Pulmonary artery endothelial cell (primary cell): Measurements from ENCODE around the gene DPYSL5. TPM values are rescaled to one million over a fixed set of nuclear protein-coding genes. Genes with fewer than 3 reads are reported as not detected.

Experiments used
- DNase-seq: peaks from one replicate; pipeline ENCODE4 v3.0.0-alpha.2; 2011; ENCODE audit warnings: low read depth, low spot score
- total RNA-seq: library from RNA; depleted of rRNA; stranded (reverse); fragments of >200 nt; gene quantifications from 2 replicates; pipeline ENCODE4 v1.2.3, GENCODE V29; 2014

DPYSL5 gene
- total RNA-seq, 1 donor from 2014 or later: not detected

DNA sequence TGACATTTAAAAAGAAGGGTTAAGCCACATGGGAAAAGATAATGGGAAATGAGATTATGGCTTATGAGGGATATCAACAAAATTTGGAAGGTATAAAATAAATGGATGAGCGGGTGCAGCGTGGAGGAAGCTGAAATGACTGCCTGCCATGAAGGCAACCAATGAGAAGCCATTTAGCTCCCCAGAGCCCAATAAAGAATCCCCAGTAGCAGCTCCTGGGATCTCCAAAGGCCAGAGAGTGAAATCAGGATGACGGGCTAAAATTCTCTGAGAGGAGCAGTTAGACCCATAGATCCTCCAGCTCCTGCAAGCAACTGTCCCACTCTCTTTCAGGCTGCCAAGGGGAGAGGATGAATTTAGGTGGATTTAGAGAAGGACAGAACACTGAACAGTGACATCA is 109.6 kb downstream of the DPYSL5 start:
- no peak for DNase-seq

DNA sequence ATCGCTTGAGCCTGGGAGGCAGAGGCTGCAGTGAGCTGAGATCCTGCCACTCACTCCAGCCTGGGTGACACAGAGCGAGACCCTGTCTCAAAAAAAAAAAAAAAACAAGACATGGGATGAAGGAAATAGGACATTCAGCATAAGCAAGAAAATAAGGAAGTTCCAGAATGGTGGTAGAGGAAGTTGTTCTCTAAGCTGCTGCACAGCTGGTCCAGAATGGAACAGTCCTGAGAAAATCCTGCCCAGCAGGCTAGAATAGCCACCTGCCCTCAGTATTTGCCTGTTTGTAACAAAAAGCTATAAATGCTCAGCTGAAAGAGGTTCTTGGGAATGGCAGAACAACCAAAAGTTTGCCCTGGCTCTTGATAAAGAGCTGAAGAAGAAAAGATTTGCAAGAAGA is 111.4 kb downstream of the DPYSL5 start:
- DNase-seq: no peak

DNA sequence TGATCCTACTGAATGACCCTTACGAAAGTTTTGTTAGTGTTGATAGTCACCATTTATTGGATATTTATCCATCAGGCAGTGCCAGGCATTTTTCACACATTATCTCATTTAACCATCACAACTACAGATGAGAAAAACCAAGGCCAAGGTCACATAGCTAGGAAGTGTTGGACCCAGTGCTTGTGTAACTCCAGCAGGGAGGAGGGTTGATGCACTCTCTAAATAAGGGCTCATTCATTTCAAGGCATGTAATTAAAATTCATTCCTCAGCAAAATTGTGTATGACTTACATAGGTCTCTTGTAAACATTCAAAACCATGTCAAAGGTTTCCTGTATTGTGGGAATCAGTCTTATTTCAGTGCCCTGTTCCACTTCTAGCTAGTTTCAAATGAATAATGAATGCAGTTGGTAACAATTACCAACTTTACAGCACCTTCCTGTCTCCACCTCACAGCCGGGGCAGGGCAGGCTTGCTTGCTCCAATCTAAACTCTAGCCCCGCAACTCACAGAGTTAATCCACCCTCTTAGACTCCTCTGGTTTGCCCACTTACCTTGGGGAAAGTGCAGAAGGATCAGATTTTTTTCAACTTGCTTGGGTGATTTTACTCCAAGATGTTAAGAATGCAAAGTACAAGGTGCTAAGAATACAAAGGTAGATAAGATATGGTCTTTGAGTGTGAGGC is 116.7 kb downstream of the DPYSL5 start:
- DNase-seq: no peak

DNA sequence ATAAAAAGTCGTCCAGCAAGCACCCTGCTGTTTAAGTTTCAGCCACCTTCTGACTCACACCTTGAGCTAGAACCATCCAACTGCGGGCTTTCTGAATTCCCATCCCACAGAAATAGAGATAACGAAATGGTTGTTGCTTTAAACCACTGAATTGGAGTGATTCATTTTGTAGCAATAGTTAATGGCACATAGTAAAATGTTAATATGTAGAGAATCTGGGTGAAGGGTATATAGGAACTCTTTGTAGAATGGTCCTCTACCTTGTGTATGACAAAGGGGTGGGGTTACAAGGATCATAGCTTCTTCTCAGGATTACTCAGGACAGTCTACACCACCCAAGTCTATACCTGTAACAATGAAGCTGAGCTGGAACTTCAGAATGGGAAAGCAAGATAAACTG is 120.1 kb downstream of the DPYSL5 start:
- DNase-seq: no peak

DNA sequence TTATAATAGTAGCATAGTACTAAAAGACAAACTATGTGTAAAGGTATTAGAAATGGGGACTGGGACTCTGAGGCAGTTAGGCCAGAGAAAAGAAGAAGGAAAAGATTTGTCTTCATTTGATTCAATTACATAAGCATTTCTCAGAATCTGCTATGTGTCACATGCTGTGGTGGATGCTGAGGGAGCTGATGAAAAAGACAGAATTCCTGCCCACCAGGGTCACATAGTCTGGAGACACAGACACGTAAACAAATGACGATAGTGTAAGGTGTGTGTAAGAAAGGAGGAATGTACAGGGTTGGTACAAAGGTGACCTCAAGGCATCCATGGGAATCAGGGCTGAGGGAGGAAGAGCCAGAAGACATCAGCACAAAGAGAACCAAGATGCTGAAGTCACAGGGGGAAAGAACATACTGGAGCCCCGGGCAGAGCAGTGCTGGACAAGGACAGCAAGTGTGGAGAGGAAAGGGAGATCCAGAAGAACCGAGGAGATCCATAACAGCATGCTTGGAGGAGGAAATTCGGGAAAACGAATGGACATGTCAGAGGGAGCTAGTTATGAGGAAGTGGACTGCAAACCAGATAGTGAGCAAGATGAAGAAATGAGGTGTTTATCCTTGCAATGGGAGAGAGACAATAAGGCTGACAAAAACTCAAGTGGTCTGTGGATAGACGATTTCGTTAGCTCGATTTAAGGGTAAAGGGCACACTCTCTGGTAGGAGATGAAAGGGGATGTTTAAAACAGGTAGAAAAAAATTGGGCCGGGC is 121.3 kb downstream of the DPYSL5 start:
- no peak for DNase-seq

- DNase-seq: no peak
Measured at GRCh38 chr2:26970244-26970927, 122.5 kb downstream of the DPYSL5 start, which contains the start of gene MAPRE3. Gene MAPRE3 (plus strand): TSS chr2:26970637. CDS start chr2:27022219, 51,582 bp downstream.

DNA sequence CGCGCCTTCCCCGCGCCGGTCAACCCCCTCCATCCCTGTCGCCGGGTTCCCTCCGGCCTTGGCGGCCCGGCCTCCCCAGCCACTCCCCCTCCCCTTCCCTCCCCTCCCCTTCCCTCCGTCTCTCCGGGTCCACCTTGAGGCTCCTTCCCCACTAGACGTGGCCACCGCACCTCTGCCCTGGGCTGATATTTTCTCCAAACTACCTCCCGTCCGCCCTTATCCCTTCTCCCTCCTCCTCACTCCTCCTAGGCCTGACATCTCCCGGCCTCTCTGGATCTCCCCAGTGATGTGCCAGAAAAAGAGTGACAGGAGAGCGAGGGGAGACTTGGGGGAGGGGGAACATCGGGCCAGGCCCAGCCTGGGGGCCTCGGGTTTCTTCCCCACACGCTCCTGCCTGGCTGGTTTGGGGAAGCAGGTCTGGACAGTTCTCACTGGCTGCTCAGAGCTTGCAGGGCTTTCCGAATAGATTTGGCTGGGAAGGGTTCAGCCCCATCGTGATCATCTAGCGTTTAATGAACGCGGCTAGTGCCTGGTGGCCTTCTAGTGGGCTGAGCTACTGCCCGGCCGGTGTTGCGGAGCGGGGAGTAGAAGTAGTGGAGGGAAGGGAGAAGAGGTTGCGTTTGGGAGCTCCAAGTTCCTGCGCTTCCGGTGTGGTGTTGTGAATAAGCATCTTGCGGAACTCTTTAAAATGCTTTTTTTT is 123.1 kb downstream of the DPYSL5 start:
- no peak for DNase-seq

GRCh38 chr2:26971911-26972786 is 124.2 kb downstream of the DPYSL5 start:
- no peak for DNase-seq

- no peak for DNase-seq
Measured at GRCh38 chr2:26974352-26974751, 126.4 kb downstream of the DPYSL5 start.

- no peak for DNase-seq
Measured at GRCh38 chr2:26975102-26975501, 127.2 kb downstream of the DPYSL5 start.

DNA sequence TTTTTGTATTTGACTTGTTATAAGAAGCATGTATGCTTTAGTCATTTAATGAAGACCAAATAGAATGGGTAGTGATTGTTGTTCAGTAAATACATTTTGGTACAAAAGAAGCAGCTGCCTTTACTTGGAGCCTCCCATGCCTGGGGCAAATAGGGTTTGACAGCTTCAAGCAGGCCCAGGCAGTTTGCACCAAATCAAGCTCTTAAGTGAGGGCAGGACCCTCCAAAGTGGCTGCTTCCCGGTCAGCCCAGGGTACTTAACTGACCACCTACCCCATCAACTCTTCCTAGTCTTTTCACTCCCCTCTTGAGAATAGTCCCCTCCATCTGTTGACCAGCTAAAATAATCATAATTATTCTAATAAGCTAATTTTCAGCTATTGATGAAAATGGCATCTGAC is 127.7 kb downstream of the DPYSL5 start:
- no peak for DNase-seq

DNA sequence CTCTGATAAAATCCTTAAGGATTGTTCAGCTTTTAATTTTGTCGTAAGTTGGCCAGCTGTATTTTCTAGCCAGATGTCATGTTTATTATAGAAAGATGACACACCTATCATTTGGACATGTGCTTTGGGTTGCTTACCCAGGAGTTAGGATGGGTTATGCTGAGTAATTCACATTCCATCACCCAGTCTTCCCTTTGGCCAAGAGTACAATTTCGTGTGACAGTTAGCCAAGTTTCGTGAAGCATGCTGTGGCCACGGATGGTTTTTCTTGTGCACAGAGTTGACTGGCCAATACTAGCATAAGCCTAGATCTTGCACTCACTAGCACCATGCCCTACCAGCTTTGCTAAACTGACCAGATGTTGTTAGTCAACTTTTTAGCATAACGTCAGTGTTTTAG is 128.3 kb downstream of the DPYSL5 start:
- DNase-seq: no peak

GRCh38 chr2:26977012-26977411 is 129.1 kb downstream of the DPYSL5 start:
- no peak for DNase-seq

GRCh38 chr2:26978061-26978596 is 130.2 kb downstream of the DPYSL5 start:
- no peak for DNase-seq

DNA sequence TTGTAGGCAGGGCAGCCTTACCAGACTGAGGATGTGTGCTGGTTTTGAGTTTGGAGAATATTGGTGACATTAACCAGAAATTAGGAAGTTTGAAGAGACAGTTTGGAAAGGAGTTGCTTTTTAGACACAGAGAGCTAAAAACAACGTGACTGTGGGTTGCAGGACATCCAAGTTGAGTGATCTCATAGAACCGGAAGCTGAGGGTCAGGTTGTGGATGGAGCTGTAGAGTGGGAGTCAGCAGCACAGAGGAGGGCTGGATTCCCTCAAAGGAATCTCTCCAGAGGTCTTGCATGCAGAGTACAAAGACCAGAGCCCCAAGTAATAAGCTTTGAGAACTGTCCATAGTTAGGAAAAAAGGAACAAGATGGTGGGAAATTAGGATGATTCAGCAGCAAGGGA is 131.8 kb downstream of the DPYSL5 start:
- DNase-seq: no peak

DNA sequence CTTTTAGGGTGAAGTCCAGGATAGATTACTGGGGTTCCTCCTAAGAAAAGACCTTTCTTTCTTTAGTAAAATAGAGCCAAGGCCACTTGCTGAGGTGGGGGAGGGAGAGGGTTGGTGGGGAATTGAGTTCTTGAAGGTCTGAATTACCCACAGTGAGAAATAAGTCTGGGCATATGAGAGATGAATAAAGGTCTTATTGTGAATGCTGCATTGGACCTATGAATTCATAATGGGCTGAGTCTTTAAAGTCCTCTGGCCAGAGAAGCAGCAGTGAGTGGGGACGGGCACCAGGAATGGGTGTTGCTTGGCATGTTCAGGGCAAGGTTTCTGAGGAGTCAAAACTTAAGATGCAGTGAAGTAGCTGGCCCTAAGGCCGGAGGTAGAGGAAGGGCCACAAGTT is 133.0 kb downstream of the DPYSL5 start:
- no peak for DNase-seq

DNA sequence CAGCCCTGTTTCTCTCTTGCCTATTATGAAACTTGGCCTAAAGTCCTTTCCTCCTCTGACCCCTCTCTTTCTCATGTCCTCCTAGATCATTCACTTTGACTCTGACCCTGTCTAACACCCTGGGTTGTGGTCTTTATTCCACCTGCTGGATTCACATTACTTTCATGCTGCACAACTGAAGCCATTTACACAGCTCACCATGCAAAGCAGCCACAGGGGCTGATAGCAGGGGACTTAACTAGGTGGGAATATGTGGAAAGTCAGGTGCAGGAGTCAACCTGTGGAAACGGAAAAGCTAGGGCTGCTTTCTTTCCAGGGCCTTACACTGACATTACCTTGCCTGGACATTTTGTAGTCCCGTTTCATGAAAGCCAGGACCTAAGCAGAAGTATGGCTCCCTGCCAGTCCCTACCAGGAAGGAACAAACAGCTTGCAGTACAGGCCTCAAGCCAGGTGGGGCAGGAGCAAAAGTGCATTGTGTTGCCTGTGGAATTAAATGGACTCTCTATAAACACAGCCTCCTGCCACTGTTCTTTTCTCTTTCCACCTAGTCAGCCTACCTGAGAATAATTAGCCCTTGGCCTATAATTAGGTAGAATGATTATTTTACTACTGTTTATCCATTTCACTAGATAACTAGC is 134.3 kb downstream of the DPYSL5 start:
- DNase-seq: peak; percentile 41

DNA sequence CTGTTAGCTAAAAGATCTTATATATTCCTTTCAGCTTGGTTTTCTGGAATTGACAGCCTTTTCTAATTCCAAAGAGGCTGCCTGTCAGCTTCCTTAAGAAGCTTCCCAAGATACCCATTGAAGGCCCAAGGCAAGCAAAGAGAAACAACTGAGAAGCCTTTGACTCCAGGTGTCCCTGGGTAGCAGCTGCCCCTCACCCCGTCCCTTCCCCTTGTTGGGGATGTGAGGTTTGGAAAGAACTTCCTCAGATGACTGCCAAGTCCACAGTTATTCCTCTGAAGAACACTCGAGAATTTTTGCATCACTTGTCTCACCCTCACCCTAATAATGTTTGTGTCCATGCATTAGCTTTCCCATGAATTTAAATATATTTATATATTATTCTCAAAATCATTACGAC is 135.8 kb downstream of the DPYSL5 start:
- DNase-seq: no peak

DNA sequence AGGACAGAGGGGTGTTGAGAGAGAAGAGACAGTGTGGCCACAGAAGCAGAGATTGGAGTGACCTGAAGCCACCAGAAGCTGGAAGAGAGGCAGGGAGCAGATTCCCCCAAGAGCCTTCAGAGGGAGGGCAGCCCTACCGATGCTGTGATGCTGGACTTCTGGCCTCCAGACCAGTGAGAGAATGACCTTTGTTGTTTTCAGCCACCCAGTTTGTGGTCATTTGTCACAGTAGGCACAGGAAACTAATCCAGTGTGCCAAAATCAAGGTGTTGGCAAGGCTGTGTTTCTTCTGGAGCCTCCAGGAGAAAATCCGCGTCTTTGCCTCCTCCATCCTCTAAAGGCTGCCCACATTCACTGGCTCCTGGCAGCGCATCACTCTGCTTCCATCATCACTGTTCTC is 137.9 kb downstream of the DPYSL5 start:
- no peak for DNase-seq

DNA sequence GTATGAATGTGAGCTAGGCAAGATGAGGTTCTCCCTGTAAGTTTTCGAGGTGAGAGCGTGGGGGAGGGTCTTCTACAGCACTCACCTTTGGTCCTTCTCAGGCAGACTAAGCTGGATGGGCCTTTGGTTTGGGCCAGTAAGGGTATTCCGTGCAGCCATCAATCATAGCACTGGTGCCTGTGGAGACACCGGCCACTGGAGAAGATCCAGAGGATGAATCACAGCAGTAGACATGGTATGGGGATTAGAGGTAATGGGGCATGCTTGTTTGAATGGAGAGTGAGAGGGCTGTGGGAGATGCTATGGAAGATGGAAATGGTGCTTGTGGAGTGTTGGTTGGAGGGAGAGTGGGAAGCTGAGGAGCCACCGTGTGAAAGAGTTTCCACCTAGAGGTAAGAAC is 138.6 kb downstream of the DPYSL5 start:
- no peak for DNase-seq
